Activated CD4-positive, alpha-beta T cell treated with anti-CD3 and anti-CD28 coated beads for 36 hours (primary cell): Measurements from ENCODE around the gene DNAJB9. TPM values are rescaled to one million over a fixed set of nuclear protein-coding genes. Genes with fewer than 3 reads are reported as not detected.

Source experiments
- ATAC-seq: fragments of 200-7000 bp; cut with Tn5 transposase; one replicate; pipeline ENCODE4 v1.10.0; 2021; ENCODE audit warnings: mild to moderate bottlenecking, moderate library complexity
- CTCF ChIA-PET: fragments of 350-600 bp; sonication (Branson Sonifier 250); formaldehyde crosslinking; loops from one replicate; lab custom pipeline; 2021; ENCODE audit warnings: antibody characterized with exemption; lab: Charles Lee
- POLR2A ChIA-PET: fragments of 350-600 bp; sonication (Branson Sonifier 250); formaldehyde crosslinking; loops from one replicate; lab custom pipeline; 2021; ENCODE audit warnings: antibody characterized with exemption, inconsistent platforms; lab: Charles Lee
- DNase-seq: peaks from one replicate; pipeline ENCODE4 v3.0.0-alpha.2; 2020
- H3K27ac Mint-ChIP-seq: one replicate; pipeline ENCODE4 v1.8.0; 2021; ENCODE audit warnings: mixed read lengths
- H3K27me3 Mint-ChIP-seq: one replicate; pipeline ENCODE4 v1.8.0; 2021; ENCODE audit warnings: mixed read lengths
- H3K36me3 Mint-ChIP-seq: one replicate; pipeline ENCODE4 v1.8.0; 2021; ENCODE audit warnings: low read depth, mixed read lengths
- H3K4me1 Mint-ChIP-seq: one replicate; pipeline ENCODE4 v1.8.0; 2021; ENCODE audit warnings: mixed read lengths
- H3K4me3 Mint-ChIP-seq: one replicate; pipeline ENCODE4 v1.8.0; 2021; ENCODE audit warnings: mild to moderate bottlenecking, moderate library complexity, mixed read lengths
- H3K9me3 Mint-ChIP-seq: one replicate; pipeline ENCODE4 v1.8.0; 2021; ENCODE audit warnings: low read depth, mixed read lengths
- intact Hi-C, 2 experiments: fragments of 100-400 bp; cut with DNase I in 1 of 2; cut with micrococcal nuclease in 1 of 2; formaldehyde crosslinking; loops; one replicate each; pipeline versions ENCODE4 v1.14.2 to v1.15.1; 2022 to 2024; cut with DNase I, micrococcal nuclease
- total RNA-seq, 2 experiments: library from RNA; stranded (reverse); gene quantifications; one replicate each; pipeline ENCODE4 v1.2.3, GENCODE V29; 2021

DNAJB9 gene
- 1 to 10 TPM; 8.3 to 8.4 TPM for total RNA-seq

DNA sequence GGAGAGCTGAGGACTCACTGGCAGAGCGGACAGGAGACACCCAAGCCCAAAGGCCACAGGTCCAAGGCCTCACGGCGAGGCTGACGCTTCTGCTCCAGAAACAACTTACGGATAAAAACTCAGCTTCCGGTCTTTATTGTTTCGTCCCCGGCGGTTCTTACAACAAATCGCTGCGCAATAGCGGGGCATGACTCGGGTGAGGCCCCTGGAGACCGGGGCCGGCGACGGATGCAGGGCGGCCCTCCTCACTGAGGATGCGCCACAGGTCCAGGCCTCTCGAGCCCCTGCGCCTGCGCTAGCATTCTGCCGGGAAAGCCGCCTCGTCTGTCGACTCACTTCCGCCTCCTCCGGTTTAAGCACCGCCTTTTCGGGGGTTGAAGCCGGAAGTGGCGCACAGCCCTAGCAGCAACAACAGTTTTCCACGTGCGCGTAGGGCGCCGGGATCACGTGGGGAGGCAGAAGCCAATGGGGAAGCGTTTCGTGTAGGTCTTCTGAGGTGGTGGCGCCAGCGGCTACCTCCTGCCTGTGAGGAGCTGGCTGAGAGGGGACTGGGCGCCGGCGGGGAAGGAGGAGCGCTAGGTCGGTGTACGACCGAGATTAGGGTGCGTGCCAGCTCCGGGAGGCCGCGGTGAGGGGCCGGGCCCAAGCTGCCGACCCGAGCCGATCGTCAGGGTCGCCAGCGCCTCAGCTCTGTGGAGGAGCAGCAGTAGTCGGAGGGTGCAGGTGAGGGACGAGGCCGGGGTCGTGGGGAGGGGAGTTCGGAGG lies at the start of gene DNAJB9, which contains the start of gene THAP5:
DNAJB9 (plus strand) TSS at position 494 of the 765 bp plus-strand sequence. CDS start 1,853 bp downstream, outside the sequence.
THAP5 (minus strand) TSS at position 326 of the 765 bp plus-strand sequence; CDS start at position 189, 137 bp downstream.
- Mint-ChIP-seq H3K9me3 (no peaks in the 10 kb centered on the region), H3K4me3 (peak within 1 kb of the TSS; percentile 98), H3K27ac (peak within 1 kb of the TSS; percentile 99), H3K27me3 (no peaks in the 10 kb centered on the region), H3K36me3 (peaks cover 48% of the 10 kb centered on the region), H3K4me1 (peaks cover 40% of the 10 kb centered on the region)
- ATAC-seq, result peak; percentile 91
- peak; percentile 99 for DNase-seq
- POLR2A ChIA-PET, result interaction anchor here (0.6 to 2.0 kb wide), 5 partner anchors 39 to 826 kb away, joined by 3 to 25 read pairs (median 3); partner anchors contain the start of genes CBLL1 and PNPLA8
- intact Hi-C loops, result loop anchor here (1.0 to 10.0 kb wide), 5 partner anchors 43 to 1402 kb away; partner anchors contain the start of genes PNPLA8 (in 2 of the 2), COG5 (in 1 of the 2), DUS4L (in 1 of the 2) and HBP1 (in 1 of the 2)
- CTCF ChIA-PET, result interaction anchor here (0.8 to 1.1 kb wide), 2 partner anchors 9 to 43 kb away, joined by 3 to 11 read pairs; partner anchors contain the start of gene PNPLA8

DNA sequence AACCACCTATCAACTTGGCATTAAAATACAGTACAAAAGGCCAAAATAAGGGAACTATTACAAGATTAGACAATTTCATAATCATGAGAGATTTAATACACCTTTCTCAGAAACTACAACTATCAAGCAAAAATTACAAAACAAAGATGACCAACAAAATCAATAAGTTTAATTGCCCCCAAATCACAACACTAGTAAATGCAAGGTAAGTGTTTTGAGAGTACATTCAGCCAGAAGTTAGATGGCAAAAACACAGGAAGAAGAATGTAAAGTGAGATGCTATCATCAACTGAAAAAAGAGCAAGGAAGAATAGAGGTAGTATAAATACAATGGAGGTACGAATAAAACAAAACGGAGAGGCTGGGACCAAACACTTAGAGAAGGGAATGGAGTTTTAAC lies 46.9 kb upstream of the DNAJB9 start:
- DNase-seq, result no peak
- Mint-ChIP-seq H3K27me3 (no peaks in the 10 kb centered on the region), H3K36me3 (peaks cover 23% of the 10 kb centered on the region), H3K4me1 (peaks cover 45% of the 10 kb centered on the region), H3K27ac (peak overlapping the region; percentile 16), H3K4me3 (peak overlapping the region; percentile 4), H3K9me3 (peaks cover 2% of the 10 kb centered on the region)
- POLR2A ChIA-PET, result no interaction called here
- intact Hi-C loops, result no loop called here
- no peak for ATAC-seq
- CTCF ChIA-PET, result interaction anchor here (1.6 kb wide), 1 partner anchor 26 kb away, joined by 5 read pairs; no protein-coding TSS in a partner anchor

GRCh38 chr7:108525327-108525984 lies 44.2 kb upstream of the DNAJB9 start:
- CTCF ChIA-PET, result interaction anchor here (0.6 to 2.2 kb wide), 7 partner anchors 8 to 1627 kb away, joined by 3 to 11 read pairs (median 3); partner anchors contain the start of genes DNAJB9 and THAP5

DNA sequence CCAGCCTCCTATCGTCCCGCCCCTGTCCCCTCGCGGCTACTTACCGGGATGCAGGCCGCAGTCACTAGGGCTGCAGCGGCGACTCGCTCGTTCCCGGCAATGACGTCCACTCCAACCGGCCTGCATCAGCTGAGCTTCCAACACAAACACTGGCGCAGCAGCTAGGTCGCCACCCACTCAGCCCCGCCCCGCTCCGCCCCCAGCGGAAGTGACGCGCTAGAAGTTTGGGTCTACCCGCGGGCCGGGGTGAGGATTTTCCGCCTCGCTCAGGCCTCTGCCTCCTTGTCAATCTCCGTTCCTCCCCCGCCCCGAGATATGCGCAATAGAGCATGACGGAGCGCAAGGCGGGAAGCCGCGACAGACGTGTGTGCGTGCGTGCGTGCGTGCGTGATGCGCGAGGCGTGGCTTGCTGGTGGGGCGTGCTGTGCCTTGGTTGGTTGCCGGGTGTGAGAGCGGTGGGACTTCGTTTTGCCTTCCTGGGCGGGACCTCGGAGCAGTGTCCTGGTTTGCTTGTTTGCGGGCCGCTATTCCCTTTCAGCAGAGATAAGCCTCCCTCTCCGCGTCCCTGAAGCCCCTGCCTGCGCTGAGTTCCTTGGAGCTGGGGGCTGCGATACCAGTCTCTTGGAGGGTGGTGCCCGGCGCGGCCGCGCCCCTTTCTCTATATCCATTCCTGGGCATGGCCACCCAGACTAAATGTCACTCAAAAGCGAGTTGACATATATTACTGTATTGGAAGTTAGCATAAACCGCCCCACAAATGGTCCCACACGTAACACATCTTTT lies 43.5 kb upstream of the DNAJB9 start, which contains the start of gene PNPLA8:
PNPLA8 (minus strand) TSS at position 151 of the 783 bp plus-strand sequence. CDS start 10,644 bp downstream, outside the sequence.
- Mint-ChIP-seq H3K27me3 (peaks cover 2% of the 10 kb centered on the region), H3K4me1 (peaks cover 37% of the 10 kb centered on the region), H3K9me3 (no peaks in the 10 kb centered on the region), H3K36me3 (peaks cover 5% of the 10 kb centered on the region), H3K27ac (peak within 1 kb of the TSS; percentile 96), H3K4me3 (peak within 1 kb of the TSS; percentile 91)
- peak; percentile 100 for DNase-seq
- CTCF ChIA-PET, result interaction anchor here (0.9 to 2.2 kb wide), 6 partner anchors 9 to 259 kb away, joined by 3 to 11 read pairs (median 3); partner anchors contain the start of genes DNAJB9 and THAP5
- intact Hi-C loops, result loop anchor here (1.0 to 5.0 kb wide), 4 partner anchors 43 to 1357 kb away; partner anchors contain the start of genes DNAJB9 (in 2 of the 2), THAP5 (in 2 of the 2), COG5 (in 1 of the 2) and DUS4L (in 1 of the 2)
- peak; percentile 92 for ATAC-seq
- POLR2A ChIA-PET, result interaction anchor here (0.8 to 3.2 kb wide), 4 partner anchors 9 to 45 kb away, joined by 3 to 25 read pairs (median 4); partner anchors contain the start of genes DNAJB9 and THAP5

More at GRCh38 chr7:108525327-108525984, 44.2 kb upstream of the DNAJB9 start:
- peaks cover 7% of the 10 kb centered on the region for H3K36me3 Mint-ChIP-seq
- ATAC-seq, result peak; percentile 52
- no peak for DNase-seq
- POLR2A ChIA-PET, result interaction anchor here (0.7 to 3.2 kb wide), 6 partner anchors 8 to 117 kb away, joined by 3 to 25 read pairs (median 4); partner anchors contain the start of genes DNAJB9 and THAP5
- H3K4me1 Mint-ChIP-seq, result peaks cover 41% of the 10 kb centered on the region
- no peaks in the 10 kb centered on the region for H3K9me3 Mint-ChIP-seq
- peak overlapping the region; percentile 91 for H3K4me3 Mint-ChIP-seq
- peak overlapping the region; percentile 96 for H3K27ac Mint-ChIP-seq
- intact Hi-C loops, result loop anchor here in 1 of 2 experiments (5.0 kb wide), 1 partner anchor 963 kb away; the partner anchor contains the start of genes COG5 and DUS4L
- H3K27me3 Mint-ChIP-seq, result peaks cover 1% of the 10 kb centered on the region

- H3K27me3 Mint-ChIP-seq, result peaks cover 2% of the 10 kb centered on the region
- intact Hi-C loops, result loop anchor here (1.0 to 5.0 kb wide), 4 partner anchors 43 to 1358 kb away; partner anchors contain the start of genes DNAJB9 (in 2 of the 2), THAP5 (in 2 of the 2), COG5 (in 1 of the 2) and DUS4L (in 1 of the 2)
- no peak for DNase-seq
- peak overlapping the region; percentile 91 for H3K4me3 Mint-ChIP-seq
- ChIA-PET CTCF (interaction anchor here (1.0 to 2.2 kb wide), 3 partner anchors 10 to 43 kb away, joined by 3 to 11 read pairs (median 3); partner anchors contain the start of genes DNAJB9 and THAP5), POLR2A (interaction anchor here (3.2 kb wide), 1 partner anchor 43 kb away, joined by 25 read pairs; the partner anchor contains the start of genes DNAJB9 and THAP5)
- H3K4me1 Mint-ChIP-seq, result peaks cover 32% of the 10 kb centered on the region
- H3K9me3 Mint-ChIP-seq, result no peaks in the 10 kb centered on the region
- H3K36me3 Mint-ChIP-seq, result peaks cover 2% of the 10 kb centered on the region
- peak overlapping the region; percentile 96 for H3K27ac Mint-ChIP-seq
- ATAC-seq, result no peak
Observed at GRCh38 chr7:108526768-108527017, 43.0 kb upstream of the DNAJB9 start.

DNA sequence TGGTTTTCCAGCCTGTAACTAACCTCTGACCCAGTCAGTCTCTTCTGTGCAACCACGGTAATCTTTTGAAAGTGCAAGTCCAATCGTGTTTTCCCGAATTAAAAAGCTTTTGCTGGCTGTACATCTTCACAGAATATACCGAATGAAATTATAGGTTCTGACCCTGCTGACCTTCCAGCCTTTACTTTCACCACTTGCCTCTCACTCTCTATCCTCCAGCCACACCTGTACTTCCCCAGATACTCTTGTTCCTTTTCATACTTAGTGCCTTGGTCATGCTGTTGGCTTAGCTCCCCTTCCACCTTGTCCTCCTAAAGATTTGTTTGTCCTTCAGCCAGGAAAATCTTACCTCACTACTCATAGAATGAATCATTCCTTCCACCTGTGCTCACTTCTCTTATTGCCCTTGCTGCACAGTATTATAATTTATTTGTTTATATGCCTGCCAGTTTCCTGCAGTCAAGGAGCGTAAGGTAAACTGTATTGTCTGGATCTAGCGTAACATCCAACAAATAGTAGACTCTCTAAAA lies 41.4 kb upstream of the DNAJB9 start:
- ATAC-seq (no peak), DNase-seq (no peak)
- peaks cover 2% of the 10 kb centered on the region for H3K27me3 Mint-ChIP-seq
- intact Hi-C loops, result loop anchor here in 1 of 2 experiments (5.0 kb wide), 1 partner anchor 966 kb away; the partner anchor contains the start of genes COG5 and DUS4L
- ChIA-PET CTCF (no interaction called here), POLR2A (no interaction called here)
- H3K36me3 Mint-ChIP-seq, result no peaks in the 10 kb centered on the region
- no peaks in the 10 kb centered on the region for H3K9me3 Mint-ChIP-seq
- peak overlapping the region; percentile 51 for H3K27ac Mint-ChIP-seq
- H3K4me1 Mint-ChIP-seq, result peaks cover 21% of the 10 kb centered on the region
- no peak overlapping the region for H3K4me3 Mint-ChIP-seq

- Mint-ChIP-seq H3K27me3 (peaks cover 2% of the 10 kb centered on the region), H3K4me1 (peaks cover 11% of the 10 kb centered on the region), H3K4me3 (no peak overlapping the region), H3K9me3 (no peaks in the 10 kb centered on the region), H3K27ac (no peak overlapping the region), H3K36me3 (no peaks in the 10 kb centered on the region)
- intact Hi-C loops, result loop anchor here in 1 of 2 experiments (5.0 kb wide), 1 partner anchor 967 kb away; the partner anchor contains the start of genes COG5 and DUS4L
- DNase-seq (no peak), ATAC-seq (no peak)
- ChIA-PET CTCF (no interaction called here), POLR2A (no interaction called here)
Observed at GRCh38 chr7:108529341-108529740, 40.3 kb upstream of the DNAJB9 start.

- DNase-seq, result no peak
- Mint-ChIP-seq H3K36me3 (no peaks in the 10 kb centered on the region), H3K9me3 (no peaks in the 10 kb centered on the region), H3K27ac (no peak overlapping the region), H3K27me3 (peaks cover 8% of the 10 kb centered on the region), H3K4me3 (no peak overlapping the region), H3K4me1 (no peaks in the 10 kb centered on the region)
- ChIA-PET CTCF (no interaction called here), POLR2A (no interaction called here)
- ATAC-seq, result no peak
- intact Hi-C loops, result no loop called here
Observed at GRCh38 chr7:108533712-108534111, 36.0 kb upstream of the DNAJB9 start.

DNA sequence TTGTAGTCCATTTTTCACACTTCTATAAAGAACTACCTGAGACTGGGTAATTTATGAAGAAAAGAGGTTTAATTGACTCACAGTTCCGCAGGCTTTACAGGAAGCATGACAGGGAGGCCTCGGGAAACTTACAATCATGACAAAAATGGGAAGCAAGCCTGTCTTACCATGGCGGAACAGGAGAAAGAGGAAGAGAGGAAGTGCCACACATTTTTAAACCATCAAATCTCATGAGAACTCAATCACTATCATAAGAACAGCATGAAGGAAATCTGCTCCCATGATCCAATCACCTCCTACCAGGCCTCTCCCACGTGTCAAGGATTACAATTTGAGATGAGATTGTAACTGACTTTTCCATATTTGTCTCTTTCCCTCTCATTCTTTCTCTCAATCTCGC lies 34.4 kb upstream of the DNAJB9 start:
- no peak overlapping the region for H3K27ac Mint-ChIP-seq
- DNase-seq (no peak), ATAC-seq (no peak)
- peaks cover 8% of the 10 kb centered on the region for H3K27me3 Mint-ChIP-seq
- intact Hi-C loops, result no loop called here
- no peaks in the 10 kb centered on the region for H3K4me1 Mint-ChIP-seq
- no peaks in the 10 kb centered on the region for H3K36me3 Mint-ChIP-seq
- POLR2A ChIA-PET, result no interaction called here
- CTCF ChIA-PET, result no interaction called here
- no peaks in the 10 kb centered on the region for H3K9me3 Mint-ChIP-seq
- H3K4me3 Mint-ChIP-seq, result no peak overlapping the region

DNA sequence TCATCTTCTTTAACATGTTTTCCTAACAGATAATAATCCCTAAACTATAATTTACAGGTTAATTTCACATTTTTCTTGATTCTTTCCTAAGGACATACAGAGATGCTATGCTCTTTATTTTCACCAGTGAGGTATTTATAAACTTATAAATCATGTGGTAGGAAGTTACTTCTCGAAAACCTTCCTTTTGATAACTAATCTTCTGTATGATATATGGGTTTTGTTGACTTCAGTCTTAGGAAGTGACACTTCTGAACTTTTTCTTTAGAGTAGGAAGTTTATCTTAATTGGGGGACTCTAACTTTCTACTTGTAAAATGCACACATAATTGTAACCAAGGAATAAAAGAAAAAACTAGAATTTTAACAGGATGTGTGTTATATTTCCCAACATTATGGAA lies 33.9 kb upstream of the DNAJB9 start:
- ATAC-seq (no peak), DNase-seq (no peak)
- Mint-ChIP-seq H3K36me3 (no peaks in the 10 kb centered on the region), H3K27ac (no peak overlapping the region), H3K4me1 (no peaks in the 10 kb centered on the region), H3K9me3 (no peaks in the 10 kb centered on the region), H3K4me3 (no peak overlapping the region), H3K27me3 (peaks cover 6% of the 10 kb centered on the region)
- intact Hi-C loops, result no loop called here
- ChIA-PET POLR2A (no interaction called here), CTCF (no interaction called here)
